Mucosa of descending colon (tissue), 3 donors: ENCODE data around the gene TMEM158. TPM values are rescaled to one million over a fixed set of nuclear protein-coding genes. Genes with fewer than 3 reads are reported as not detected.

Source experiments
- ATAC-seq: fragments of 200-7000 bp; cut with Tn5 transposase; one replicate; pipeline ENCODE4 v1.9.1; 2020; ENCODE audit warnings: mild to moderate bottlenecking, moderate library complexity
- DNase-seq, 3 donors: peaks; one replicate each; pipeline ENCODE4 v3.0.0-alpha.2; 2020
- H3K36me3 ChIP-seq: fragments of 200-600 bp; one replicate; pipeline ENCODE4 v1.8.0; 2021; ENCODE audit warnings: low read depth, mild to moderate bottlenecking
- H3K4me1 ChIP-seq: fragments of 200-600 bp; one replicate; pipeline ENCODE4 v1.8.0; 2021; ENCODE audit warnings: low read depth, mild to moderate bottlenecking
- H3K4me3 ChIP-seq: fragments of 200-600 bp; one replicate; pipeline ENCODE4 v1.8.0; 2021; ENCODE audit warnings: mild to moderate bottlenecking
- H3K9me3 ChIP-seq: fragments of 200-600 bp; one replicate; pipeline ENCODE4 v1.8.0; 2021; ENCODE audit warnings: mild to moderate bottlenecking
- intact Hi-C, 2 donors: fragments of 100-400 bp; cut with DNase I in 1 of 2; cut with micrococcal nuclease in 1 of 2; formaldehyde crosslinking; loops; one replicate each; pipeline versions ENCODE4 v1.11.0 to v1.11.1; 2022; cut with DNase I, micrococcal nuclease
- total RNA-seq, 3 donors: library from RNA; stranded (reverse); fragmentation: NEBNext Ultra II Directional in 2 of 3; extraction: Animal tissue kit (Norgen Biotek cat#: 25700) in 2 of 3; gene quantifications; one replicate each; pipeline versions ENCODE4 v1.2.1 to v1.2.4, GENCODE V29; 2021 to 2023
- TF ChIP-seq, protein P1 (sequence below): fragments of 200-600 bp; IDR thresholded peaks from one replicate; pipeline ENCODE4 v1.8.0; 2022; ENCODE audit warnings: antibody characterized with exemption, mild to moderate bottlenecking
- donor health status: DM: no; HTN: no; CAD: no; lungs with moderate emphysema.
- donor health status: DM: no; HTN: no; CAD: no.
- donor health status: DM: no; HTN: yes; CAD: no.

TMEM158 gene
- total RNA-seq, 3 donors from 2014 or later = 1.9 to 15.2 (median 6.1) TPM

GRCh38 chr3:45223889-45224727 lies 2.0 kb downstream of the TMEM158 start:
- intact Hi-C loops = loop anchor here (10.0 kb wide), 2 partner anchors 271 to 441 kb away; no protein-coding TSS in a partner anchor
- Histone ChIP-seq H3K4me3 (no peak overlapping the region), H3K4me1 (peaks cover 5% of the 10 kb centered on the region), H3K9me3 (no peaks in the 10 kb centered on the region), H3K36me3 (no peaks in the 10 kb centered on the region)
- DNase-seq = no peak
- no peak for ATAC-seq
- TF ChIP-seq, protein P1, sequence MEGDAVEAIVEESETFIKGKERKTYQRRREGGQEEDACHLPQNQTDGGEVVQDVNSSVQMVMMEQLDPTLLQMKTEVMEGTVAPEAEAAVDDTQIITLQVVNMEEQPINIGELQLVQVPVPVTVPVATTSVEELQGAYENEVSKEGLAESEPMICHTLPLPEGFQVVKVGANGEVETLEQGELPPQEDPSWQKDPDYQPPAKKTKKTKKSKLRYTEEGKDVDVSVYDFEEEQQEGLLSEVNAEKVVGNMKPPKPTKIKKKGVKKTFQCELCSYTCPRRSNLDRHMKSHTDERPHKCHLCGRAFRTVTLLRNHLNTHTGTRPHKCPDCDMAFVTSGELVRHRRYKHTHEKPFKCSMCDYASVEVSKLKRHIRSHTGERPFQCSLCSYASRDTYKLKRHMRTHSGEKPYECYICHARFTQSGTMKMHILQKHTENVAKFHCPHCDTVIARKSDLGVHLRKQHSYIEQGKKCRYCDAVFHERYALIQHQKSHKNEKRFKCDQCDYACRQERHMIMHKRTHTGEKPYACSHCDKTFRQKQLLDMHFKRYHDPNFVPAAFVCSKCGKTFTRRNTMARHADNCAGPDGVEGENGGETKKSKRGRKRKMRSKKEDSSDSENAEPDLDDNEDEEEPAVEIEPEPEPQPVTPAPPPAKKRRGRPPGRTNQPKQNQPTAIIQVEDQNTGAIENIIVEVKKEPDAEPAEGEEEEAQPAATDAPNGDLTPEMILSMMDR = no peak

DNA sequence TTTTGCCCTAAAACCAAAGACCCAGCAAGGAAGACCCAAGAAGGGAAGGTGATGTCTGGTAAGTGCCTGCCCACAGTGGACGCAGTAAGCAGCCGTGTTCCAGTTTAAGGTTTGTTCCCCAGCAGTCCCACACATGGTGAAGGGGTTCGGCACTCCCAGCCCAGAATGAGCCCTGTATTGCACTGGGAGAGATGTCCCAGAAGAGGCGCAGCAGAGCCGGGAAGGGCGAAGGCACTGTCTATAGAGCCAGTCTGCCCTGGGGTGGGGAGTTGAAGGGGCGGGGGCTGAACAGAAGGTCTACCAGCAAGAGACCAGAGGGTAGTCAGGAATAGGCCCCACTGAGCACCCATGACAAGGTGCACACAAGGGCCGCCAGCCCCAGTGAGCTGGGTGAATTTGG lies 6.4 kb downstream of the TMEM158 start:
- TF ChIP-seq, protein P1 = no peak

DNA sequence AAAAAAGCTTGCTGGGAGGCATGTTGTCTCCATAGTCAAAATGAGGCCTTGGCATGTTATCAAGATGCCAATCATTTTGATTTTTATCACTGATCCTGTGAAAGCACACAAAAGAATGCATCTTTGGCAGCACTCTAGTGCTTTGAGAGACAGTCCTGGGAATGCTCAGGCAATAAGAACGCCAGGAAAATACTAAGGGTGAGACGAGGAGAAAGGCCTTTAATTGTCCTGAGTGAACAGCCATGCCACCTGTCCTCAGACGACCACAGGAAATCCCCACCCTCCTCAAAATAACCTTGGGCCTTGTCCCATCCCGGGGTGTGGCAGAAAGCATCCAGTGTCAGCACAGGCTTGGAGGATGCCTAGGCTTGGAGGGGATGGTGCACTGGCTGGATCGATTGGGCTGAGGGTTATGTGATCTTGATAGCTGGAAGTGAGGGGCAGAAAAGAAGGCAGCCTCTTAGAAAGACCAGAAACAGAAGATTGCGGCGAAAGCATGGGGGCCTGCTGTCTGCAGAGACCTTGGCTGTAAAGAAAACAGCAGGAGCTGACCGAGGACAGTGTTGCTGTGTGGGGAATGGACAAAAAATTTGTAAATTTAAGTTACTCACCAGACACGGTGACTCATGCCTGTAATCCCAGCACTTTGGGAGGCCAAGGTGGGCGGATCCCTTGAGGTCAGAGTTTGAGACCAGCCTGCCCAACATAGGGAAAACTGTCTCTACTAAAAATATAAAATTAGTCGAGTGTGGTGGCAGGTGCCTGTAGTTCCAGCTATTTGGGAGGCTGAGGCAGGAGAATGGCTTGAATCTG lies 7.3 kb downstream of the TMEM158 start:
- Histone ChIP-seq H3K4me1 (no peaks in the 10 kb centered on the region), H3K36me3 (no peaks in the 10 kb centered on the region), H3K4me3 (no peak overlapping the region), H3K9me3 (no peaks in the 10 kb centered on the region)
- ATAC-seq (peak; percentile 31), DNase-seq (no peak)
- TF ChIP-seq, protein P1 = no peak
- intact Hi-C loops = no loop called here

More for the DNA sequence above, 6.4 kb downstream of the TMEM158 start:
- DNase-seq (no peak), ATAC-seq (no peak)
- Histone ChIP-seq H3K4me3 (no peak overlapping the region), H3K9me3 (no peaks in the 10 kb centered on the region), H3K4me1 (peaks cover 2% of the 10 kb centered on the region), H3K36me3 (no peaks in the 10 kb centered on the region)
- intact Hi-C loops = loop anchor here (10.0 kb wide), 2 partner anchors 275 to 445 kb away; no protein-coding TSS in a partner anchor

- intact Hi-C loops = no loop called here
- TF ChIP-seq, protein P1 = no peak
- Histone ChIP-seq H3K36me3 (no peaks in the 10 kb centered on the region), H3K9me3 (no peaks in the 10 kb centered on the region), H3K4me3 (no peak overlapping the region), H3K4me1 (peaks cover 4% of the 10 kb centered on the region)
- no peak for ATAC-seq
- DNase-seq = no peak
Measured at GRCh38 chr3:45216021-45216609, 10.0 kb downstream of the TMEM158 start.

DNA sequence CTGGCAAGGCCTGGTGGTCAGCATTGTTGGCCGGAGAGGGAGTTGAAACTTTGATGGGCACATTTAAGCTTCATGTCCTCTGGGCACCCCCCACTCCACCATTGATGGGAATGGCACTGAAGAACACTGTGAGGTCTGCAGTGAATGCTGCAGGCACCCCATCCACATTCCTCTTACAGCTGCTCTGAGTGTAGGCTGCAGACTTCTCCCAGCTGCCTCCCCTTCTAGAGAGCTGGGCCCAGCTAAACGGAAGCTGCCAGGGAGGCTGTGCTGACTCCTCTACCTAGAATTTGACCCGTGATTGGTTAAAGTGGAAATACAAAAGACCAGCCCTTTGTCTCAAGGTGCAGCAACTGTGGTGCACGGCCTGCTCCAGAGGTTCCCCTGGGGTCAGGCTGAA lies 10.6 kb downstream of the TMEM158 start:
- Histone ChIP-seq H3K36me3 (no peaks in the 10 kb centered on the region), H3K4me1 (peaks cover 4% of the 10 kb centered on the region), H3K4me3 (no peak overlapping the region), H3K9me3 (no peaks in the 10 kb centered on the region)
- no peak for DNase-seq
- intact Hi-C loops = no loop called here
- ATAC-seq = no peak
- TF ChIP-seq, protein P1 = no peak
